Brain microvascular endothelial cell (primary cell): Measurements from ENCODE around the gene MRM3.
A peak's percentile ranks its signal among the peaks of the same experiment; 100 is the strongest.

Source experiments
- DNase-seq: peaks from one replicate; pipeline ENCODE4 v3.0.0-alpha.2; 2020
- H3K27ac ChIP-seq: fragments of 250-450 bp; sonication (Bioruptor Pico); 2 replicates; pipeline ENCODE4 v1.5.1; 2020; ENCODE audit warnings: mild to moderate bottlenecking, moderate library complexity
- H3K27me3 ChIP-seq: fragments of 250-450 bp; sonication (Bioruptor Pico); replicated peaks from 2 replicates; pipeline ENCODE4 v1.5.1; 2020; ENCODE audit warnings: mild to moderate bottlenecking
- H3K36me3 ChIP-seq: fragments of 250-450 bp; sonication (Bioruptor Pico); replicated peaks from 2 replicates; pipeline ENCODE4 v1.5.1; 2020; ENCODE audit warnings: mild to moderate bottlenecking
- H3K4me3 ChIP-seq: 2 replicates; pipeline ENCODE4 v1.5.1; 2011; ENCODE audit warnings: low read depth, mild to moderate bottlenecking, control low read depth, low read length, moderate library complexity
- in situ Hi-C: cut with HindIII; loops from 2 replicates; pipeline ENCODE4 v1.10.0; 2017; ENCODE audit warnings: low sequenced_read_pairs, low pct_ligation_motif_present
- TF ChIP-seq, protein P1 (sequence below): IDR thresholded peaks from 2 replicates; pipeline ENCODE4 v1.5.1; 2011; ENCODE audit warnings: low read depth, mild to moderate bottlenecking, moderate library complexity, low read length, control low read depth, inconsistent platforms; ENCODE audit errors: missing control alignments

The MRM3 gene

DNA sequence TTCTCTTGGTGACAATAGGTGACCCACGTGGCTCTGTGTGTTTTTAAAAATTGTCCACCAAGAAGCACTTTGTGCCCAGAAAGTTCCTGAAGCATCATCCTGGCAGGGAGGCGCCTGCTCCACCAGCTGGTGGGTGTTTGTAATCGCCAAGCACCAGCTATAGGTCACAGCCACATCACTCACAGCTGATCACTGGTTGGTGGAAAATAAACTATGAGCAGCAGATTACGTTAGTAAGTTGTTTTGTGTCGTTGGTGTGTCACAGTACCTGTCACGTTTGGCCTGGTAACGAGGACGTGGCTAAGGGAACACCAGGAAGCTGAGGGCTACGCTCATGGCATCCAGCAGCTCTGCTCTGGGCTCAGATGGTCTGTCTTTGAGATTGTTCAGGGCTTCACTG lies 10.1 kb downstream of the MRM3 start:
- Histone ChIP-seq H3K27ac (no peak overlapping the region), H3K27me3 (no peaks in the 10 kb centered on the region), H3K4me3 (no peak overlapping the region), H3K36me3 (peaks cover 24% of the 10 kb centered on the region)
- in situ Hi-C loops, result loop anchor here (25.0 kb wide), 1 partner anchor 195 kb away; the partner anchor contains the start of genes NXN and TIMM22
- DNase-seq, result no peak
- TF ChIP-seq, protein P1, sequence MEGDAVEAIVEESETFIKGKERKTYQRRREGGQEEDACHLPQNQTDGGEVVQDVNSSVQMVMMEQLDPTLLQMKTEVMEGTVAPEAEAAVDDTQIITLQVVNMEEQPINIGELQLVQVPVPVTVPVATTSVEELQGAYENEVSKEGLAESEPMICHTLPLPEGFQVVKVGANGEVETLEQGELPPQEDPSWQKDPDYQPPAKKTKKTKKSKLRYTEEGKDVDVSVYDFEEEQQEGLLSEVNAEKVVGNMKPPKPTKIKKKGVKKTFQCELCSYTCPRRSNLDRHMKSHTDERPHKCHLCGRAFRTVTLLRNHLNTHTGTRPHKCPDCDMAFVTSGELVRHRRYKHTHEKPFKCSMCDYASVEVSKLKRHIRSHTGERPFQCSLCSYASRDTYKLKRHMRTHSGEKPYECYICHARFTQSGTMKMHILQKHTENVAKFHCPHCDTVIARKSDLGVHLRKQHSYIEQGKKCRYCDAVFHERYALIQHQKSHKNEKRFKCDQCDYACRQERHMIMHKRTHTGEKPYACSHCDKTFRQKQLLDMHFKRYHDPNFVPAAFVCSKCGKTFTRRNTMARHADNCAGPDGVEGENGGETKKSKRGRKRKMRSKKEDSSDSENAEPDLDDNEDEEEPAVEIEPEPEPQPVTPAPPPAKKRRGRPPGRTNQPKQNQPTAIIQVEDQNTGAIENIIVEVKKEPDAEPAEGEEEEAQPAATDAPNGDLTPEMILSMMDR, result no peak

DNA sequence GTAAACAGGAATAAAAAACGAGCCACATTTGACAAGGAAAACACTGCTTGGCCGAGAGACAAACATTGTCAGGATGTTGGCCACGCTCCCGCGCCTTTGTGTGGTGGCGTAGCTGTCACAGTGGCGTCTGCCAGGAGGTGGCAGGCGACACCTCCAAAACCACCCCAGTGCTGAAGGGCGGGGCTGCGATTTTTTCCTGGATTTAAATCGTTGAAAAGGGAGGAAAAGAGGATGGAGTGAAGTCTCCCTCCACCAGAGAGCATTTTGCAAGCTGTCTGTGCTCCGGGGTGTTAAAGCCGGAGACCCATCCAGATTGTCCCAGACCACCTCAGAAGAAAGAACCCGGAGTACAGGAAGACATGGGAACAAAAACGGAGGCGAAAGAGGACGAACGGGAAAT lies 12.7 kb downstream of the MRM3 start:
- peak overlapping the region; percentile 30 for H3K4me3 ChIP-seq
- in situ Hi-C loops, result loop anchor here (25.0 kb wide), 1 partner anchor 192 kb away; the partner anchor contains the start of genes NXN and TIMM22
- TF ChIP-seq, protein P1, result peak; percentile 88
- H3K27ac ChIP-seq, result no peak overlapping the region
- no peaks in the 10 kb centered on the region for H3K27me3 ChIP-seq
- DNase-seq, result peak; percentile 60
- peaks cover 13% of the 10 kb centered on the region for H3K36me3 ChIP-seq

DNA sequence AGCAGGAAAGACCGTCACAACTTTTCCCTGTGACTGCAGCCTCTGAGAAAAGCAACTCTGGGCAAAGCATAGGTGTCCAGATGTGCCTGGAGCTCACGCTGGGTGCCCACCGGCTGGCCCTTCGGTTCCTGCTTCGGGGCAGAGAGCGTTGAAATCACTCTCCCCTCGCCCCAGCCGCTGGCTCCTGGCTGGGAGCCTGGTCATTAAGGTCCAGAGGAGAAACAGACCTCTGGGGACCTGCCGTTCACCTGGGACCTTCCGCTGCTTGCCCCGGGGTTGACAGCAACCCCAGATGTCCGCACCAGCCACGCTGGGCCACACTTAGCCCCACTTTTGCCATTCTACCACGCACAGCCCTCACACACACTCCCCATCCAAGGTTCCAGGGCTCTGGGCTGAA lies 13.1 kb downstream of the MRM3 start:
- Histone ChIP-seq H3K27me3 (no peaks in the 10 kb centered on the region), H3K27ac (no peak overlapping the region), H3K36me3 (peaks cover 13% of the 10 kb centered on the region), H3K4me3 (peak overlapping the region; percentile 30)
- TF ChIP-seq, protein P1, result no peak
- in situ Hi-C loops, result loop anchor here (25.0 kb wide), 1 partner anchor 192 kb away; the partner anchor contains the start of genes NXN and TIMM22
- DNase-seq, result no peak

DNA sequence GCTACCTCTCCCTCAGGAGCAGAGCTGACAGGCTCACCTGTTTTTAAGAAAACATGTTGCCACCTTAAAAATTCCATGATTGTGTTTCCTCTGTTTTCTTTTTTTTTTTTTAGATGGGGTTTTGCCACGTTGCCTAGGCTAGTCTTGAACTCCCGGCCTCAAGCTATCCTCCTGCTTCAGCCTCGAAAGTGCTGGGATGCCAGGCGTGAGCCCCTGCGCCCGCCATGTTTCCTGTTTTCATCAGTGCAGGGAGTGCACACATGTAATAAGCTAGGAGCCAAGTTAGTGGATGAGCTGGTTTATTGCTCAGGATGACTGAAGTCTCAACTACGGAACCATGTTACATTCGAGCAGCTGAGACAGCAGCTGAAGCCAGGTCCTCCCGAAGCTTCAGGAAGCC lies 13.6 kb downstream of the MRM3 start:
- DNase-seq, result no peak
- in situ Hi-C loops, result loop anchor here (25.0 kb wide), 1 partner anchor 192 kb away; the partner anchor contains the start of genes NXN and TIMM22
- Histone ChIP-seq H3K27ac (no peak overlapping the region), H3K4me3 (no peak overlapping the region), H3K36me3 (peaks cover 13% of the 10 kb centered on the region), H3K27me3 (no peaks in the 10 kb centered on the region)
- TF ChIP-seq, protein P1, result no peak

DNA sequence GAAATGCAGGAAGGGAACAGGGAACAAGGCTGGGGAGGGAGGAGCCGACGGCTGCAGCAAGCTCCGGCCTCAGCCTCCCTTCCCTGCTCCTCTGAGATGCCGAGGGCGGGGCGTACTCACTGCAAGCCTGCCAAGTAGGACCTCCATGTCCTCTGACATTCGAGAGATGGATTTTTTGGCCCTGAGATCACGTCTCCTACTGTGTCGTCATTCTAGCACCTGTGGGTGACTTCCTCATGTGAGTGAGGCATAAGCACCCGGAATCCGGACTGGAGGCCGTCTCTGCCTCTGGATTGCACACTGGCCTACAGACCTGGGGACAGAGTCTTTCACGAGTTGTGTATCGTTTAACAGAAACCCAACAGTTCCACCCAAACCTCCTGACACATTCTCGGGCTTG lies 14.5 kb downstream of the MRM3 start:
- H3K27me3 ChIP-seq, result no peaks in the 10 kb centered on the region
- TF ChIP-seq, protein P1, result no peak
- DNase-seq, result no peak
- in situ Hi-C loops, result loop anchor here (25.0 kb wide), 1 partner anchor 191 kb away; the partner anchor contains the start of genes NXN and TIMM22
- H3K4me3 ChIP-seq, result no peak overlapping the region
- H3K27ac ChIP-seq, result no peak overlapping the region
- H3K36me3 ChIP-seq, result peaks cover 11% of the 10 kb centered on the region
